GM12891 (cell line): ENCODE results near the gene RIIAD1.
"Not testable (repeated sequence)": the region's sequence is repeated elsewhere in the genome, so short reads cannot be mapped to it uniquely, and the experiment has no call there.

ENCODE experiments used
- POLR2A ChIP-seq: IDR thresholded peaks from 2 replicates; pipeline ENCODE4 v1.6.1; 2011; ENCODE audit warnings: low read depth, low read length, control low read depth
- POLR2AphosphoS5 ChIP-seq: IDR thresholded peaks from 2 replicates; pipeline ENCODE4 v1.6.1; 2011; ENCODE audit warnings: low read depth, low read length, control low read depth
- TAF1 ChIP-seq: IDR thresholded peaks from 2 replicates; pipeline ENCODE4 v1.6.1; 2011; ENCODE audit warnings: low read depth, low read length, control low read depth

DNA sequence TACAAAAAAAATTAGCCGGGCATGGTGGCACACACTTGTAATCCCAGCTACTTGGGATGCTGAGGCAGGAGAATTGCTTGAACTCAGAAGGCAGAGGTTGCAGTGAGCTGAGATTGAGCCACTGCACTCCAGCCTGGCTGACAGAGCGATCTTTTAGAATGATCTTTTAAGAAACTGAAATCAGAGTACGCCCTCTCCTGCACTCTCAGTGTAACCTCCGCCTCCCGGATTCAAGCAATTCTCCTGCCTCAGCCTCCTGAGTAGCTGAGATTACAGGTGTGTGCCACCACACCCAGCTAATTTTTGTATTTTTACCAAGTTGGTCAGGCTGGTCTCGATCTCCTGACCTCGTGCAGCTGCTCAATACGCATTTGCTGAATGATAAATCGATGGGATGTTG, 12.7 kb downstream of the RIIAD1 start:
- not testable (repeated sequence) for TF ChIP-seq TAF1, POLR2A, POLR2AphosphoS5
